GM18526 (cell line): ENCODE data around the gene ADCY3.

Experiments used
- POLR2A ChIP-seq: IDR thresholded peaks from 3 replicates; pipeline ENCODE4 v1.6.1; 2011; ENCODE audit not compliant: insufficient read length; ENCODE audit errors: extremely low read depth

Gene ADCY3

GRCh38 chr2:24827321-24828237 lies 92.5 kb downstream of the ADCY3 start:
- no peak for TF ChIP-seq POLR2A

DNA sequence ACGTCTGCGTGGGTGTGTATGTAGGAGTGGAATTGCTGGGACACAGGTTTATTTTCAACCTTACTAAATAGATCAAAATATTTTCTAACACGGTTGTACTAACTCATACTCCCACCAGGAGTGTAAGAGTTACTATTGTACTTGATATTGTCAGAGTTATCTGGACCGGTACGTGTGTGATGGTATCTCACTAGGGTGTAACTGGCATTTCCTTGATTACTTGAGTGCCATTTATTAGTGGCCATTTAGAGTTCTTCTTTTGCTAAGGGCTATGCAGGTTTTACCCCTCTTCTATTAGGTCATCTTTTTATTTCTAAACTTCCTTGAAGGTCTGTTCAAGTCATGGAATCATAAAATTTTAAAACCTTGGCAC lies 93.3 kb downstream of the ADCY3 start:
- no peak for TF ChIP-seq POLR2A

DNA sequence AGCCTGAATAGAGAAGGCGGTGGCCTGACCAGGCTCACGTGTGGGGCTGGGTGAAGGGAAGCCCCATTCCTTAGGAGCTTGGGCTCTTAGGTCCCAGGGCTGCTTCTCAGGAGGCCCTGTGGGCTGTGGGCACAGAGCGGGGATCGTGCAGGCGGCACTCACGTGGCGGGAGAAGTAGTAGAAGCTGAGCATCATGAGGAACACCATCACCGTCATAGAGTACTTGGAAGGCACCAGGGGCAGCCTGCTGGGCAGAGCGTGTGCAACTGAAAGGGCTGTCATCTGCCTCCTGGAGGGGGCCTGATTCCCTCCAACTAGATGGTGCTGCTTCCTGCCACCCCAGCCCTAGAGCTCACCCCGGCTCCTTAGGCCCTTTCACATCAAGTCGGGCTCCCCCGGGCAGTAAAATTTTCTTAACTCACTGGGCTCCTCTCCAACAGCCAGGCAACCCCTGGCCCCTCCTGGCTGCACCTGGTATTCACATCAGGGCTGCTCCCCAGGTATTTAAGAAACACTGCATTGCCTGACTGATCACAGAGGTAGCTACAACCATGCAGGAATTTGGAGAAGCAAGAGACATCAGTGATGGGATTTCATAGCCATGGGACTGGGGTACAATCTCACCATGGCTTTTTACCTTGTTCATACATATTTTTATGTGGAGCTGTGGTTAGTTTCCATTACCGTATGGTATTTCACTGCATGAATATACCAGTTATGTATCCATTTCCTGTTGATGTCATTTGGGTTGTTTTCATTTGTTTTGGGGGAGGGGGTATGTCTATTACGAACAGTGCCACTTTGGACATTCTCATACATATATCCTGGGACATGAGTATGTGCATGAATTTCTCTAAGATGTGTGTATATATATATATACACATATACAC lies 93.9 kb downstream of the ADCY3 start:
- TF ChIP-seq POLR2A, result no peak

- no peak for TF ChIP-seq POLR2A
Observed at GRCh38 chr2:24824966-24825882, 94.8 kb downstream of the ADCY3 start.

- TF ChIP-seq POLR2A, result no peak
Observed at GRCh38 chr2:24824071-24824588, 95.9 kb downstream of the ADCY3 start.

GRCh38 chr2:24822049-24822706 lies 97.9 kb downstream of the ADCY3 start:
- no peak for TF ChIP-seq POLR2A

- no peak for TF ChIP-seq POLR2A
Observed at GRCh38 chr2:24821433-24821891, 98.6 kb downstream of the ADCY3 start.

DNA sequence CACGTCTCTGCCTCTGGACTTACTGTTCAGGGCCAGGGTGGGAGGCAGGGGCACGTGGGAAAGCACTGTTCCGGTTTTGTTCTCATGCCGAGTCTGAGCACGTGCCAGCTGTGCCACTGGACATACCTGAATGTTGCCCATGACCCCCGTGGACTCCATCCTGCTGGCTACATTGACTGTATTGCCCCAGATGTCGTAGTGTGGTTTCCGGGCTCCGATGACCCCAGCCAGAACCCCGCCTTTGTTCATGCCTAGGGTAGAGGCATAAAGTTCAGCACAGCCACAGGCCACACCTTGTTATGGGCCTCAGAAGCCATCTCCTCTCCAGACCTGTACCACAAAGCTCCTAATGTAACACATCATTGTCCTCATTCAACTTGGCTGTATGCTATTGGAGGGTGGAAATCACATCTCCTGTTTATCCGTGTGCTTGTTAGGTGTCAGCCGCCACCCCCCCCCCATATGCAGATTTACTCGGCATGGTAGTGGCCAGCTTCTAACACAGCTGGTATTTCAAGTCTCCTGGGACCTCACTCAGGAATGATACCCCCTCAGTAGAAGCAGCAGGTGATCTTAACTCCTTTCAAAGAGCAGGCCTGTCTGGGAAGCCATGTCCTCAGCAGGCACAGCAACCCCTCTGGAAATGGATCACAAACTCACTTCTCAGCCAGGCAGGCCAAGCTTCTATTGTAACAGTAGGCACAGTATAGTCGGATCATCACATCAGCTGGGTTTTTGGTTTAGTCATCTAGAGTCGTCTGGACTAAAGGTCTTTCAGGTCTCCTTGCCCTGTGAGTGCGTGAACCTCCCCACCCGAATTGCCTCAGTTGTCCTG lies 99.2 kb downstream of the ADCY3 start:
- no peak for TF ChIP-seq POLR2A

DNA sequence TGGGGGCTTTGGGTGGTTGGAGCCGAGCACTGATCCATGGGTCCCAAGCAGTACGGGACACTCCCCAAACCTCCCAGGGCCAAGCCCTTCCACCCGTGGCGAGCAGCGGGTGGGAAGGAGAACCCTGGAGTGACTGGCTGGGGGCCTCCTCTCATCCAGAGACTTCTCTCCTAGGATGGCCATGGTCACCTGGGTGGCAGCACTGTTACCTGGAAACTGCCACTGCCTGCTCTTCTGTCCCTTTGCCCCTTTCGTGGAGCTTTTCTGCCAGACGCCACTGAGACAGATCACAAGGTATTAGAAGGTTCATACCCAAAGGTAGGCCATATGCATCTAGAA lies 99.9 kb downstream of the ADCY3 start:
- TF ChIP-seq POLR2A, result no peak

DNA sequence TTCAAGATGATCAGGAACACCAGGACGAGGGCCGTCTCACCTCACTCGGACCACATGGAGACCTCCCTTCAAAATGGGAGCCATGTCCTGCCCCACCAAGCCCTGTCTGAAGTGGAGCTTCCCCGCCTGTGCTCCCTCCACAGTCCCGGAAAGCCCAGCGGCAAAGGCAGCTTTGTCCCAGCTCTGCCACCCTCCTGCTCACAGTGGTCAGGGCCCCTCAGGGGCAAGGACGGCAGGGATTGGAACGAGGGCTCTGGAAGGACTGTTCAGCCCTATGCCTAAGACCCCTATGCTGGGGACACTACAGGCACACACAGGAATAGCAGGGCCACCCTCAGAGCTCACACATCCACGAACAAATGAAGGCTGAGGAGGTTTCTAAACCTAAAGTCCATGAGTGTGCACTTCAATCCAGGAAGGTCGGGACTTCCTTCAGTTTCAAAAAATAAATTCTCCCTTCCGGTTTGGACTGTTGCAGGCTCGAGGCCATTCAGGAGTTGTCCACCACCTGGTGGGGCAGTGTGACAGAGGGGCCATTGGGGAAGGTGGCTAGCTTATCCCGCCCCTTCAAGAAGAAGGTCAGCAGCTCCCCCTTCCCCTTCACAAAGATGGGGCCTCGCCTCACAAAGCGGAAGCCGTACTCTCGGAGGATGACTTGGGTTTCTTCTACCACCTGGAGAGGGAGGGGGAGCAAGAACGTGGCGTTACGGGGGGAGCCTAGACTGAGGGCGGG lies 100.4 kb downstream of the ADCY3 start:
- TF ChIP-seq POLR2A, result no peak

DNA sequence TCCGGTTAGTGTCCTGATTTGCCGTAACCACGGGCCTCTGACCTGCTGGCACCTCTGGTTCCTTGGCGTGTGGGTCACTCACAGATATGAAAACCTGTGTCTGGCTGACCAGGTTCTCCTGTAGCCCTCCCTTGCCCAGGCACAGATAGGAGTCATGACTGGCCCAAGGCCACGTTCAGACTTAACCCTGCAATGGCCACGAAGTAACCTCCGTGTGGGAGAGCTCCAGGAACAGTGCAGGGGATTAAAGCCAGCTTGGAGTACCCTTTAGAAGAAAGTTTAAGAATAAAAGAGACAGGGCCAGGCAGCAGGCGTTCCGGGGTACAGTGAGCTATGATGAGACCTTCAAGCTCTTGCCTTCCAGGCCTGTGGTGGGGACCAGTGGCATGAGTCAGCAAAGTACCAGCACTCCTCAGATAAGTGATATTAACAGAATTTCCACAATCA lies 101.3 kb downstream of the ADCY3 start:
- no peak for TF ChIP-seq POLR2A

DNA sequence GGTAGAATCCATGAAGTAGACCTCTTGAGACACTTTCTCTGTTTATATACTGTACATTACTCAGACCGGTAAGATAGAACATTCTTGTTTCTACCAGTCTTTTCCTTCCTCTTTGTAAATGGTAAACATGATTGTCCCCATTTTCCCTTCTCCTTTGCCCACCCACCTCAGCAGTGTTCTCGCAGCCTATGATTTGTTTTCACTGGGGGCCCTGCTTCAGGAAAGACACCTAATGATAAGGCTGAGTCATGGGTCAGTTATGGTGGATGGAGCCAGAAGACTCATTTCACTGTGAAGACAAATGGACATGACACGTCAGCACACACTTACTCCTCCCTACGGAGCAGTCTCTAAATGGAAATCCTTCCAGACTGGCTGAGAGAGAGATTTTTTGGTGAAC lies 103.2 kb downstream of the ADCY3 start:
- no peak for TF ChIP-seq POLR2A

DNA sequence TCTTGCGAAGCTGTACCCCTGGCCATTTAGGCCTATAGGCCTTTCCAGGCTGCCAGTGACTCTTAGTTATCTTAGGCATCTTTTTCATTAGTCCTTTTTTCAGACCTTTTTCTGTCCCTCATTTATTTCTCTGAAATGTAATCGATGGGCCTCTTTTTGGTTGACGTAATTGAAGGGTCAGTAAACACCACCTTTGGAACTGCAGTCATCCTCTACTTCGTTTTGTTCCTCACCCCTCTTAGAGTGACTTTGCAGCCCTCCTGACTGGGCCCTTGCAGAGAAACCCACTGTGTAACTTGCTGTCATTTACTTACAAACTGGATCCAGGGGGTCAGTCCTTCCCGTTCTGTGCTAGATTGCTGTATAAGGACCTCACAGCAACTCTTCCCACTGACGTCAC lies 103.6 kb downstream of the ADCY3 start:
- no peak for TF ChIP-seq POLR2A
